SK-N-SH treated with all-trans-retinoic acid at 6 μM for 48 hours (cell line): ENCODE results near the gene NUBPL.

Source experiments
- ARNTL ChIP-seq: fragments of 450-650 bp; formaldehyde crosslinking; IDR thresholded peaks from 2 replicates; pipeline ENCODE4 v1.5.0; 2020; ENCODE audit warnings: low read depth, mild to moderate bottlenecking, moderate library complexity, borderline replicate concordance
- ESRRG ChIP-seq: fragments of 250-450 bp; sonication (Bioruptor Pico); IDR thresholded peaks from 2 replicates; pipeline ENCODE4 v1.6.1; 2021; ENCODE audit warnings: mild to moderate bottlenecking
- GLIS3 ChIP-seq: fragments of 250-450 bp; sonication (Bioruptor Pico); IDR thresholded peaks from 2 replicates; pipeline ENCODE4 v1.5.0; 2020; ENCODE audit warnings: mild to moderate bottlenecking, moderate library complexity
- RARB ChIP-seq: fragments of 250-450 bp; sonication (Bioruptor Pico); IDR thresholded peaks from 2 replicates; pipeline ENCODE4 v1.8.0; 2021; ENCODE audit warnings: mild to moderate bottlenecking, moderate library complexity
- SNAI2 ChIP-seq: fragments of 250-450 bp; sonication (Bioruptor Pico); IDR thresholded peaks from 2 replicates; pipeline ENCODE4 v1.5.0; 2020; ENCODE audit warnings: mild to moderate bottlenecking, moderate library complexity
- TCF4 ChIP-seq: fragments of 250-450 bp; sonication (Bioruptor Pico); IDR thresholded peaks from 2 replicates; pipeline ENCODE4 v1.8.0; 2021; ENCODE audit warnings: mild to moderate bottlenecking, moderate library complexity, borderline replicate concordance
- TOX ChIP-seq: fragments of 250-450 bp; sonication (Bioruptor Pico); IDR thresholded peaks from 2 replicates; pipeline ENCODE4 v1.8.0; 2021; ENCODE audit warnings: mild to moderate bottlenecking, moderate library complexity, borderline replicate concordance
- ZFP30 ChIP-seq: fragments of 450-650 bp; formaldehyde crosslinking; IDR thresholded peaks from 2 replicates; pipeline ENCODE4 v1.5.0; 2022; ENCODE audit warnings: mild to moderate bottlenecking, moderate library complexity
- ZNF70 ChIP-seq: fragments of 450-650 bp; formaldehyde crosslinking; IDR thresholded peaks from 2 replicates; pipeline ENCODE4 v1.5.0; 2020; ENCODE audit warnings: mild to moderate bottlenecking, moderate library complexity
- ZNF8 ChIP-seq: fragments of 450-650 bp; formaldehyde crosslinking; IDR thresholded peaks from 2 replicates; pipeline ENCODE4 v1.5.0; 2020; ENCODE audit warnings: mild to moderate bottlenecking, moderate library complexity
- TF ChIP-seq, protein P1 (sequence below): fragments of 250-450 bp; sonication (Bioruptor Pico); IDR thresholded peaks from 2 replicates; pipeline ENCODE4 v1.5.0; 2020; ENCODE audit warnings: mild to moderate bottlenecking, moderate library complexity
- TF ChIP-seq, protein P2 (sequence below): fragments of 250-450 bp; sonication (Bioruptor Pico); IDR thresholded peaks from 2 replicates; pipeline ENCODE4 v1.8.0; 2020; ENCODE audit warnings: mild to moderate bottlenecking, moderate library complexity, borderline replicate concordance
- TF ChIP-seq, protein P3 (sequence below): fragments of 250-450 bp; sonication (Bioruptor Pico); IDR thresholded peaks from 2 replicates; pipeline ENCODE4 v1.8.0; 2021; ENCODE audit warnings: low read depth, mild to moderate bottlenecking, moderate library complexity, borderline replicate concordance

- TF ChIP-seq, protein P1, sequence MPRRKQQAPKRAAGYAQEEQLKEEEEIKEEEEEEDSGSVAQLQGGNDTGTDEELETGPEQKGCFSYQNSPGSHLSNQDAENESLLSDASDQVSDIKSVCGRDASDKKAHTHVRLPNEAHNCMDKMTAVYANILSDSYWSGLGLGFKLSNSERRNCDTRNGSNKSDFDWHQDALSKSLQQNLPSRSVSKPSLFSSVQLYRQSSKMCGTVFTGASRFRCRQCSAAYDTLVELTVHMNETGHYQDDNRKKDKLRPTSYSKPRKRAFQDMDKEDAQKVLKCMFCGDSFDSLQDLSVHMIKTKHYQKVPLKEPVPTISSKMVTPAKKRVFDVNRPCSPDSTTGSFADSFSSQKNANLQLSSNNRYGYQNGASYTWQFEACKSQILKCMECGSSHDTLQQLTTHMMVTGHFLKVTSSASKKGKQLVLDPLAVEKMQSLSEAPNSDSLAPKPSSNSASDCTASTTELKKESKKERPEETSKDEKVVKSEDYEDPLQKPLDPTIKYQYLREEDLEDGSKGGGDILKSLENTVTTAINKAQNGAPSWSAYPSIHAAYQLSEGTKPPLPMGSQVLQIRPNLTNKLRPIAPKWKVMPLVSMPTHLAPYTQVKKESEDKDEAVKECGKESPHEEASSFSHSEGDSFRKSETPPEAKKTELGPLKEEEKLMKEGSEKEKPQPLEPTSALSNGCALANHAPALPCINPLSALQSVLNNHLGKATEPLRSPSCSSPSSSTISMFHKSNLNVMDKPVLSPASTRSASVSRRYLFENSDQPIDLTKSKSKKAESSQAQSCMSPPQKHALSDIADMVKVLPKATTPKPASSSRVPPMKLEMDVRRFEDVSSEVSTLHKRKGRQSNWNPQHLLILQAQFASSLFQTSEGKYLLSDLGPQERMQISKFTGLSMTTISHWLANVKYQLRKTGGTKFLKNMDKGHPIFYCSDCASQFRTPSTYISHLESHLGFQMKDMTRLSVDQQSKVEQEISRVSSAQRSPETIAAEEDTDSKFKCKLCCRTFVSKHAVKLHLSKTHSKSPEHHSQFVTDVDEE (CRISPR knock-in tag) = no peak
- no peak for TF ChIP-seq ZFP30 (CRISPR knock-in tag)
- TF ChIP-seq ZNF8 (CRISPR knock-in tag) = no peak
- TF ChIP-seq RARB (CRISPR knock-in tag) = no peak
- no peak for TF ChIP-seq ARNTL (CRISPR knock-in tag)
- TF ChIP-seq GLIS3 (CRISPR knock-in tag) = no peak
- TF ChIP-seq SNAI2 (CRISPR knock-in tag) = no peak
- no peak for TF ChIP-seq TCF4
- TF ChIP-seq ESRRG (CRISPR knock-in tag) = no peak
- TF ChIP-seq, protein P2, sequence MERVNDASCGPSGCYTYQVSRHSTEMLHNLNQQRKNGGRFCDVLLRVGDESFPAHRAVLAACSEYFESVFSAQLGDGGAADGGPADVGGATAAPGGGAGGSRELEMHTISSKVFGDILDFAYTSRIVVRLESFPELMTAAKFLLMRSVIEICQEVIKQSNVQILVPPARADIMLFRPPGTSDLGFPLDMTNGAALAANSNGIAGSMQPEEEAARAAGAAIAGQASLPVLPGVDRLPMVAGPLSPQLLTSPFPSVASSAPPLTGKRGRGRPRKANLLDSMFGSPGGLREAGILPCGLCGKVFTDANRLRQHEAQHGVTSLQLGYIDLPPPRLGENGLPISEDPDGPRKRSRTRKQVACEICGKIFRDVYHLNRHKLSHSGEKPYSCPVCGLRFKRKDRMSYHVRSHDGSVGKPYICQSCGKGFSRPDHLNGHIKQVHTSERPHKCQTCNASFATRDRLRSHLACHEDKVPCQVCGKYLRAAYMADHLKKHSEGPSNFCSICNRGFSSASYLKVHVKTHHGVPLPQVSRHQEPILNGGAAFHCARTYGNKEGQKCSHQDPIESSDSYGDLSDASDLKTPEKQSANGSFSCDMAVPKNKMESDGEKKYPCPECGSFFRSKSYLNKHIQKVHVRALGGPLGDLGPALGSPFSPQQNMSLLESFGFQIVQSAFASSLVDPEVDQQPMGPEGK (CRISPR knock-in tag) = no peak
- no peak for TF ChIP-seq ZNF70 (CRISPR knock-in tag)
- TF ChIP-seq TOX = no peak
- TF ChIP-seq, protein P3, sequence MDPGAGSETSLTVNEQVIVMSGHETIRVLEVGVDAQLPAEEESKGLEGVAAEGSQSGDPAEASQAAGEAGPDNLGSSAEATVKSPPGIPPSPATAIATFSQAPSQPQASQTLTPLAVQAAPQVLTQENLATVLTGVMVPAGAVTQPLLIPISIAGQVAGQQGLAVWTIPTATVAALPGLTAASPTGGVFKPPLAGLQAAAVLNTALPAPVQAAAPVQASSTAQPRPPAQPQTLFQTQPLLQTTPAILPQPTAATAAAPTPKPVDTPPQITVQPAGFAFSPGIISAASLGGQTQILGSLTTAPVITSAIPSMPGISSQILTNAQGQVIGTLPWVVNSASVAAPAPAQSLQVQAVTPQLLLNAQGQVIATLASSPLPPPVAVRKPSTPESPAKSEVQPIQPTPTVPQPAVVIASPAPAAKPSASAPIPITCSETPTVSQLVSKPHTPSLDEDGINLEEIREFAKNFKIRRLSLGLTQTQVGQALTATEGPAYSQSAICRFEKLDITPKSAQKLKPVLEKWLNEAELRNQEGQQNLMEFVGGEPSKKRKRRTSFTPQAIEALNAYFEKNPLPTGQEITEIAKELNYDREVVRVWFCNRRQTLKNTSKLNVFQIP (CRISPR knock-in tag) = no peak
These were observed 334.4 kb downstream of the NUBPL start for GRCh38 chr14:31895646-31896045.
